T-helper 2 cell treated with Interferon-gamma antibody and Interleukin-4, amounts not matched to agents 100 ng/mL and 5 ng/mL, for 36 hours (primary cell): Measurements from ENCODE around the gene ZFPM1. TPM values are rescaled to one million over a fixed set of nuclear protein-coding genes. Genes with fewer than 3 reads are reported as not detected.

ENCODE experiments used
- intact Hi-C: fragments of 100-400 bp; cut with micrococcal nuclease; formaldehyde crosslinking; loops from one replicate; pipeline ENCODE4 v1.15.1; 2023
- total RNA-seq: library from RNA; stranded (reverse); gene quantifications from 2 replicates; pipeline ENCODE4 v1.2.3, GENCODE V29; 2022

The ZFPM1 gene
- total RNA-seq, 1 donor from 2014 or later: 11.5 TPM

GRCh38 chr16:88558457-88559442 lies 105.7 kb downstream of the ZFPM1 start:
- intact Hi-C loops: no loop called here

GRCh38 chr16:88560714-88561484 lies 107.8 kb downstream of the ZFPM1 start:
- intact Hi-C loops: no loop called here

- intact Hi-C loops: loop anchor here (1.0 to 2.0 kb wide), 2 partner anchors 35 to 118 kb away; no protein-coding TSS in a partner anchor
Observed at GRCh38 chr16:88561485-88562359, 108.6 kb downstream of the ZFPM1 start.

GRCh38 chr16:88566158-88566557 lies 113.1 kb downstream of the ZFPM1 start:
- intact Hi-C loops: no loop called here

- intact Hi-C loops: no loop called here
Observed at GRCh38 chr16:88568710-88569613, 115.9 kb downstream of the ZFPM1 start.

- intact Hi-C loops: no loop called here
Observed at GRCh38 chr16:88569614-88569984, 116.5 kb downstream of the ZFPM1 start.

GRCh38 chr16:88569985-88570690 lies 117.1 kb downstream of the ZFPM1 start, which contains the start of gene ZC3H18:
Gene ZC3H18 (plus strand): TSS chr16:88570403. CDS start chr16:88577124, 6,721 bp downstream.
- intact Hi-C loops: loop anchor here (1.0 to 5.0 kb wide), 7 partner anchors 92 to 647 kb away; partner anchors contain the start of genes BANP, CDT1, CTU2 and MVD

GRCh38 chr16:88570691-88571092 lies 117.6 kb downstream of the ZFPM1 start:
- intact Hi-C loops: loop anchor here (1.0 to 5.0 kb wide), 7 partner anchors 92 to 647 kb away; partner anchors contain the start of genes BANP, CDT1, CTU2 and MVD

GRCh38 chr16:88575251-88575650 lies 122.2 kb downstream of the ZFPM1 start:
- intact Hi-C loops: no loop called here

- intact Hi-C loops: no loop called here
Observed at GRCh38 chr16:88576307-88576706, 123.2 kb downstream of the ZFPM1 start.

- intact Hi-C loops: no loop called here
Observed at GRCh38 chr16:88577166-88577565, 124.1 kb downstream of the ZFPM1 start.

- intact Hi-C loops: no loop called here
Observed at GRCh38 chr16:88578446-88579313, 125.6 kb downstream of the ZFPM1 start.

- intact Hi-C loops: no loop called here
Observed at GRCh38 chr16:88580371-88580770, 127.3 kb downstream of the ZFPM1 start.

GRCh38 chr16:88581033-88581432 lies 128.0 kb downstream of the ZFPM1 start:
- intact Hi-C loops: no loop called here

- intact Hi-C loops: no loop called here
Observed at GRCh38 chr16:88582912-88583575, 130.0 kb downstream of the ZFPM1 start.

- intact Hi-C loops: no loop called here
Observed at GRCh38 chr16:88584676-88585075, 131.6 kb downstream of the ZFPM1 start.

- intact Hi-C loops: no loop called here
Observed at GRCh38 chr16:88585269-88585668, 132.2 kb downstream of the ZFPM1 start.
